ENCODE measurements around the gene TP63. TPM values are rescaled to one million over a fixed set of nuclear protein-coding genes. Genes with fewer than 3 reads are reported as not detected.

Gene TP63
- total RNA-seq, 1 experiment from 2014 or later = 4.9 TPM

DNA sequence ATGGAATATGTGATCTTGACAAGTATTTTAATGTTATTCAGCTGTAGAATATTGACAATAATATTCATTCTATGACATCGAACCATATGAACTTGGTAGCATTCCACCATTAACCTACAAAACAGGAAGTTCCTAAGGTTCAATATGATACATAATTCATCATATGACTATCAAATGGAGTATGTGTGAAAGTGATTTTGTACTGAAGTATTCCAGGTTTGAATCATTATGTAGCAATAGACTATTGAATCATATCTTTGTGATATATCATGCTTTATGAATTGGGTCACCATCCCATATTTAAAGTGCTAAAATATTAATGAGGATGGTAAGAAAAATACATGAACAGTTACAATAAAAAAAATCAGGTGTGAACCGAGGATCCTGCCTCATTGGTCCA is 95.1 kb downstream of the TP63 start:
- POLR2A ChIA-PET (ENCODE audit: low non-redundant PET) = no interaction called here
- no peaks in the 10 kb centered on the region for H3K27me3 ChIP-seq (replicated peaks; ENCODE audit: insufficient read depth, low read depth, low read length, poor library complexity)
- no peak overlapping the region for H3K4me3 ChIP-seq (ENCODE audit: low read depth, low read length, poor library complexity, severe bottlenecking)
- intact Hi-C loops (cut with micrococcal nuclease; ENCODE audit: unreplicated experiment) = no loop called here
- TF ChIP-seq EZH2 (IDR thresholded peaks at IDR 0.05; ENCODE audit: borderline replicate concordance, low read depth, low read length, poor library complexity, severe bottlenecking) = no peak
- TF ChIP-seq CTCF (conservative IDR thresholded peaks at IDR 0.05; ENCODE audit: low read depth, low read length) = no peak
- CTCF ChIA-PET = no interaction called here
- no peaks in the 10 kb centered on the region for H3K4me1 ChIP-seq (ENCODE audit: insufficient read depth, low read length, poor library complexity, severe bottlenecking)
- BruUV-seq (replicated peaks) = no TSS peak
- DNase-seq (ENCODE audit: low spot score) = no peak
- H3K27ac ChIP-seq (ENCODE audit: low read depth, low read length, poor library complexity, severe bottlenecking) = no peak overlapping the region
- no peaks in the 10 kb centered on the region for H3K9me3 ChIP-seq (ENCODE audit: low read depth, low read length, poor library complexity, severe bottlenecking)
- no peaks in the 10 kb centered on the region for H3K36me3 ChIP-seq (ENCODE audit: insufficient read depth, low read length, poor library complexity, severe bottlenecking)

- no peaks in the 10 kb centered on the region for H3K9me3 ChIP-seq (ENCODE audit: low read depth, low read length, poor library complexity, severe bottlenecking)
- H3K27me3 ChIP-seq (replicated peaks; ENCODE audit: insufficient read depth, low read depth, low read length, poor library complexity) = no peaks in the 10 kb centered on the region
- H3K4me3 ChIP-seq (ENCODE audit: low read depth, low read length, poor library complexity, severe bottlenecking) = no peak overlapping the region
- ChIA-PET POLR2A (ENCODE audit: low non-redundant PET) (no interaction called here), CTCF (no interaction called here)
- no TSS peak for BruUV-seq (replicated peaks)
- TF ChIP-seq EZH2 (IDR thresholded peaks at IDR 0.05; ENCODE audit: borderline replicate concordance, low read depth, low read length, poor library complexity, severe bottlenecking) (no peak), CTCF (conservative IDR thresholded peaks at IDR 0.05; ENCODE audit: low read depth, low read length) (no peak)
- DNase-seq (ENCODE audit: low spot score) = no peak
- no peak overlapping the region for H3K27ac ChIP-seq (ENCODE audit: low read depth, low read length, poor library complexity, severe bottlenecking)
- intact Hi-C loops (cut with micrococcal nuclease; ENCODE audit: unreplicated experiment) = no loop called here
- no peaks in the 10 kb centered on the region for H3K4me1 ChIP-seq (ENCODE audit: insufficient read depth, low read length, poor library complexity, severe bottlenecking)
- H3K36me3 ChIP-seq (ENCODE audit: insufficient read depth, low read length, poor library complexity, severe bottlenecking) = no peaks in the 10 kb centered on the region
Measured at GRCh38 chr3:189727158-189727557, 96.0 kb downstream of the TP63 start.

DNA sequence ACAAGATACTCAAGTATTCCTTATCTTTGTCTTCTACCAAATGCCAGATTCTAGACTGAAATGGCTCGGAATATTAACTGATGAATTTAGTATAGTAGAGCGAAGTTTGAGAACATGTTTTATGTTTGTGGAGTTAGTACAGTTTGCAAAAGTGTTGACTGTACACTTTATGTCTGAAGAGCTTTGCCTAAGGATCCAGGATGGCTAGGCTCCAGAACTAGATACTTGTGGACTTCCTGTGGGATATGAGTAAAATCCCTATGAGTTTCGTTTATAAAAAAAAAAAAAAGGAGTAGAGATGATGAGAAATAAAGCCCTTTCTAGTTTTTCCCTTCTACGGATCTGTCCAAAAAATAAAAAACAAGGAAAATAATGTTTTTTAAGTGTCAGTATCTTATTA is 96.7 kb downstream of the TP63 start:
- ChIA-PET POLR2A (ENCODE audit: low non-redundant PET) (no interaction called here), CTCF (no interaction called here)
- no TSS peak for BruUV-seq (replicated peaks)
- Histone ChIP-seq H3K4me3 (ENCODE audit: low read depth, low read length, poor library complexity, severe bottlenecking) (no peak overlapping the region), H3K27me3 (replicated peaks; ENCODE audit: insufficient read depth, low read depth, low read length, poor library complexity) (no peaks in the 10 kb centered on the region), H3K4me1 (ENCODE audit: insufficient read depth, low read length, poor library complexity, severe bottlenecking) (no peaks in the 10 kb centered on the region), H3K36me3 (ENCODE audit: insufficient read depth, low read length, poor library complexity, severe bottlenecking) (no peaks in the 10 kb centered on the region), H3K27ac (ENCODE audit: low read depth, low read length, poor library complexity, severe bottlenecking) (no peak overlapping the region), H3K9me3 (ENCODE audit: low read depth, low read length, poor library complexity, severe bottlenecking) (no peaks in the 10 kb centered on the region)
- no peak for TF ChIP-seq EZH2 (IDR thresholded peaks at IDR 0.05; ENCODE audit: borderline replicate concordance, low read depth, low read length, poor library complexity, severe bottlenecking)
- no peak for TF ChIP-seq CTCF (conservative IDR thresholded peaks at IDR 0.05; ENCODE audit: low read depth, low read length)
- intact Hi-C loops (cut with micrococcal nuclease; ENCODE audit: unreplicated experiment) = no loop called here
- DNase-seq (ENCODE audit: low spot score) = no peak
